Keratinocyte (primary cell): ENCODE results near the gene ATP4A. TPM values are rescaled to one million over a fixed set of nuclear protein-coding genes. Genes with fewer than 3 reads are reported as not detected.

Experiments
- DNase-seq: peaks from one replicate; pipeline ENCODE4 v3.0.0-alpha.2; 2011; ENCODE audit warnings: low read depth, missing footprints, low spot score
- FAIRE-seq: peaks from 2 replicates; lab custom pipeline; 2011; peaks lifted over from hg19 to GRCh38; lab: Jason Lieb, UNC
- H2AFZ ChIP-seq: 2 replicates; pipeline ENCODE4 v1.6.0; 2012; ENCODE audit warnings: low read length, control low read depth, inconsistent platforms; ENCODE audit not compliant: control insufficient read depth
- H3K27ac ChIP-seq: 2 replicates; pipeline ENCODE4 v1.5.1; 2011; ENCODE audit warnings: low read length; ENCODE audit not compliant: control insufficient read depth, insufficient read depth
- H3K27me3 ChIP-seq: 3 replicates; pipeline ENCODE4 v1.6.0; 2011; ENCODE audit warnings: low read length; ENCODE audit not compliant: control insufficient read depth, insufficient read depth; ENCODE audit errors: extremely low read depth
- H3K36me3 ChIP-seq, 2 experiments: 2 replicates in 1 of 2; 3 replicates in 1 of 2; pipeline ENCODE4 v1.5.1; 2011; ENCODE audit warnings: low read length in 2 of 2, mild to moderate bottlenecking in 1 of 2; ENCODE audit not compliant: control insufficient read depth in 2 of 2, insufficient read depth in 2 of 2; ENCODE audit errors: extremely low read depth in 1 of 2
- H3K4me1 ChIP-seq: 3 replicates; pipeline ENCODE4 v1.5.1; 2011; ENCODE audit warnings: low read length; ENCODE audit not compliant: control insufficient read depth, insufficient read depth; ENCODE audit errors: extremely low read depth
- H3K4me2 ChIP-seq: 3 replicates; pipeline ENCODE4 v1.6.0; 2011; ENCODE audit warnings: low read depth, low read length; ENCODE audit not compliant: control insufficient read depth, insufficient read depth; ENCODE audit errors: extremely low read depth
- H3K4me3 ChIP-seq, 3 experiments: fragments of 200-600 bp in 1 of 3; sonication (generic) in 1 of 3; 2 replicates in 2 of 3; 3 replicates in 1 of 3; pipeline ENCODE4 v1.5.1; 2011 to 2016; ENCODE audit warnings: low read length in 3 of 3, mild to moderate bottlenecking in 3 of 3, control low read depth in 2 of 3, inconsistent platforms in 1 of 3, low read depth in 1 of 3, mixed read lengths in 1 of 3, mixed run types in 1 of 3, moderate library complexity in 1 of 3; ENCODE audit not compliant: control insufficient read depth in 2 of 3, insufficient read depth in 2 of 3; ENCODE audit errors: extremely low read depth in 1 of 3
- H3K79me2 ChIP-seq: 2 replicates; pipeline ENCODE4 v1.6.0; 2012; ENCODE audit warnings: low read length; ENCODE audit not compliant: control insufficient read depth, insufficient read depth
- H3K9ac ChIP-seq: 3 replicates; pipeline ENCODE4 v1.6.0; 2011; ENCODE audit warnings: low read length; ENCODE audit not compliant: control insufficient read depth, insufficient read depth; ENCODE audit errors: extremely low read depth
- H3K9me1 ChIP-seq: 3 replicates; pipeline ENCODE4 v1.6.0; 2011; ENCODE audit warnings: low read length; ENCODE audit not compliant: control insufficient read depth, insufficient read depth; ENCODE audit errors: extremely low read depth
- H3K9me3 ChIP-seq: 2 replicates; pipeline ENCODE4 v1.5.1; 2012; ENCODE audit warnings: low read depth, low read length; ENCODE audit not compliant: control insufficient read depth
- H4K20me1 ChIP-seq: 3 replicates; pipeline ENCODE4 v1.6.0; 2011; ENCODE audit warnings: low read length; ENCODE audit not compliant: control insufficient read depth, insufficient read depth; ENCODE audit errors: extremely low read depth
- CTCF ChIP-seq, 3 experiments: IDR thresholded peaks in 1 of 3; conservative IDR thresholded peaks in 1 of 3; optimal IDR thresholded peaks in 1 of 3; 2 replicates in 2 of 3; 3 replicates in 1 of 3; pipeline versions ENCODE3 to v1.5.1; 2011; ENCODE audit warnings: low read length in 3 of 3, mild to moderate bottlenecking in 3 of 3, moderate library complexity in 2 of 3, control low read depth in 1 of 3, inconsistent platforms in 1 of 3; ENCODE audit not compliant: insufficient read depth in 2 of 3; ENCODE audit errors: extremely low read depth in 1 of 3
- EZH2 ChIP-seq: IDR thresholded peaks from one replicate; pipeline ENCODE4 v1.6.1; 2012; ENCODE audit warnings: inconsistent platforms, mild to moderate bottlenecking, low read length, moderate library complexity
- dilution Hi-C: fragments of 300-500 bp; cut with MboI; formaldehyde crosslinking; loops from one replicate; pipeline ENCODE4 v1.7.0; 2020; ENCODE audit warnings: low sequenced_read_pairs; ENCODE audit not compliant: extremely low pct_ligation_motif_present
- polyA plus RNA-seq, 5 experiments: library from polyadenylated mRNA; depleted of rRNA in 3 of 5; stranded (reverse) in 3 of 5; stranded (forward) in 1 of 5; unstranded in 1 of 5; fragments of >200 nt; gene quantifications; 1 replicate in 1 of 5; 2 replicates in 3 of 5; 3 replicates in 1 of 5; pipeline versions ENCODE4 v1.2.1 to v1.2.3, GENCODE V29; 2011 to 2012; ENCODE audit warnings: missing spikeins in 2 of 5, low read depth in 1 of 5, low replicate concordance in 1 of 5

Gene ATP4A
- polyA plus RNA-seq, 1 donor (not counting 4 experiments of a cell fraction or from before 2014, with no cell fraction given) = not detected

DNA sequence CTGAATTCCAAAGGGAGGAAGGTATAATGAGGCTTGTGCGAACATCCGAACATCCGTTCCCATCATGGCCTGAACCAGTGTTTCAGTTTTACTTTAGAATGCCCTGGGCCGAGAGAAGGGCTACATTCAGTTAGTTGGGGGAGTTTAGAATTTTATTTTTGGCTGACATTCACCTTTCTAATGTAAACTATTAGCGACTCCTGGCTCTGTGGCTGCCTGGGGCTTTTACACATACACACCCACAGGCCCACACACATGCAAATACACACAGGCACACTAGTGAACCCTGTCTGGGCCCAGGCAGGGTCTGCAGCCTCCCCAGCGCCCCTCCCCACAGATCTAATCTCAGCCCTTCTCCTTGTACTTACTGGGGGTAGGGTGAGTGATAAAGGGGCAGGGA lies 24.1 kb downstream of the ATP4A start:
- H4K20me1 ChIP-seq = no peaks in the 10 kb centered on the region
- H3K36me3 ChIP-seq = peaks cover 4 to 6% of the 10 kb centered on the region in 2 experiments
- DNase-seq (no peak), FAIRE-seq (no peak)
- H3K79me2 ChIP-seq = peaks cover 7% of the 10 kb centered on the region
- peaks cover 3% of the 10 kb centered on the region for H3K4me1 ChIP-seq
- no peak overlapping the region for H3K4me2 ChIP-seq
- no peak overlapping the region for H3K4me3 ChIP-seq
- no peak for TF ChIP-seq CTCF (optimal IDR thresholded peaks at IDR 0.05 in 1 of 3, IDR thresholded peaks at IDR 0.05 in 1 of 3, conservative IDR thresholded peaks at IDR 0.05 in 1 of 3; ENCODE audit: extremely low read depth in 1 of 3, insufficient read depth in 2 of 3, low read length in 3 of 3)
- no peak for TF ChIP-seq EZH2
- H3K9me3 ChIP-seq = no peaks in the 10 kb centered on the region
- no peaks in the 10 kb centered on the region for H3K9me1 ChIP-seq
- no peak overlapping the region for H2AFZ ChIP-seq
- H3K27ac ChIP-seq = no peak overlapping the region
- H3K27me3 ChIP-seq = peaks cover 7% of the 10 kb centered on the region
- dilution Hi-C loops = no loop called here
- no peak overlapping the region for H3K9ac ChIP-seq

DNA sequence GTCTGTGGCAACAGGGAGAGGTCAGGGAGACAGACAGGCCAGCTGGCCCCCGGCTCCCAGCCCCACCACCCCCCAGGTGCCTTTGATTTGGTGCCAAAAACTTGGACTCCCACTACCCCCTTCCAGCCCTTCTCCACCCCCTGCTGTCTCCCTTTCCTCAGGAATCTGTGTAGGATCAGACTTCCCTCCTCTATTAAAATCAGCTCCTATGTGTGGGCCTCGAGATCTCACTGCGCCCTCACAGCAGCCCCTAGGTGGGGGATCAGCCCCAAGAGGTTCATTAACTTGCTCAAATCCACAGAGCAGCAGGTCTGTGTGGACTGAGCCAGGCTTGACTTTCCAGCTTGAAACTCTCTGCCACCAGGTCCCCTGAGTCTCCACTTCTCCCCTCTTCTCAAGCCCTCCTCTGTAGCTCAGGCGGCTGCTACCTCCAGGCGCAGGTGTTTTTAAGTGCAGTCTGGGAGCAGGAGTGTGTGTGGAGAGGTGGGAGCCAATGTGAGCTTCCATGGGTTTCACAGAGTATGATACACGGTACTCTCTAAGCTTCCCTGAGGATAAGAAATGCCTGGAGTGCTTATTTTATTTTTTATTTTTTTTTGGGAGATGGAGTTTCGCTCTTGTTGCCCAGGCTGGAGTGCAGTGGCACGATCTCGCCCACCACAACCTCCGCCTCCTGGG lies 28.5 kb downstream of the ATP4A start:
- H3K27me3 ChIP-seq = peaks cover 30% of the 10 kb centered on the region
- no peak overlapping the region for H3K9ac ChIP-seq
- H3K9me1 ChIP-seq = no peaks in the 10 kb centered on the region
- no peaks in the 10 kb centered on the region for H3K36me3 ChIP-seq
- no peaks in the 10 kb centered on the region for H3K4me1 ChIP-seq
- no peak for DNase-seq
- H3K4me2 ChIP-seq = no peak overlapping the region
- TF ChIP-seq CTCF (optimal IDR thresholded peaks at IDR 0.05 in 1 of 3, IDR thresholded peaks at IDR 0.05 in 1 of 3, conservative IDR thresholded peaks at IDR 0.05 in 1 of 3; ENCODE audit: extremely low read depth in 1 of 3, insufficient read depth in 2 of 3, low read length in 3 of 3) = no peak
- no peak for TF ChIP-seq EZH2
- H3K4me3 ChIP-seq = no peak overlapping the region
- no peak overlapping the region for H2AFZ ChIP-seq
- no peak overlapping the region for H3K27ac ChIP-seq
- no peak for FAIRE-seq
- no peaks in the 10 kb centered on the region for H4K20me1 ChIP-seq
- H3K79me2 ChIP-seq = no peaks in the 10 kb centered on the region
- no peaks in the 10 kb centered on the region for H3K9me3 ChIP-seq
- dilution Hi-C loops = no loop called here
